GM12864 (cell line): ENCODE measurements around the gene HKDC1.
"Not testable (repeated sequence)": the region's sequence is repeated elsewhere in the genome, so short reads cannot be mapped to it uniquely, and the experiment has no call there.

Source experiments
- DNase-seq: peaks from one replicate; pipeline ENCODE4 v3.0.0-alpha.2; 2011; ENCODE audit warnings: low read depth
- H3K4me3 ChIP-seq: 2 replicates; pipeline ENCODE4 v1.5.1; 2011; ENCODE audit warnings: mild to moderate bottlenecking, low read depth, low read length, control low read depth
- TF ChIP-seq, protein P1 (sequence below): IDR thresholded peaks from 2 replicates; pipeline ENCODE4 v1.5.1; 2011; ENCODE audit warnings: low read depth, mild to moderate bottlenecking, moderate library complexity, low read length, control low read depth, inconsistent platforms; ENCODE audit errors: missing control alignments

Gene HKDC1

DNA sequence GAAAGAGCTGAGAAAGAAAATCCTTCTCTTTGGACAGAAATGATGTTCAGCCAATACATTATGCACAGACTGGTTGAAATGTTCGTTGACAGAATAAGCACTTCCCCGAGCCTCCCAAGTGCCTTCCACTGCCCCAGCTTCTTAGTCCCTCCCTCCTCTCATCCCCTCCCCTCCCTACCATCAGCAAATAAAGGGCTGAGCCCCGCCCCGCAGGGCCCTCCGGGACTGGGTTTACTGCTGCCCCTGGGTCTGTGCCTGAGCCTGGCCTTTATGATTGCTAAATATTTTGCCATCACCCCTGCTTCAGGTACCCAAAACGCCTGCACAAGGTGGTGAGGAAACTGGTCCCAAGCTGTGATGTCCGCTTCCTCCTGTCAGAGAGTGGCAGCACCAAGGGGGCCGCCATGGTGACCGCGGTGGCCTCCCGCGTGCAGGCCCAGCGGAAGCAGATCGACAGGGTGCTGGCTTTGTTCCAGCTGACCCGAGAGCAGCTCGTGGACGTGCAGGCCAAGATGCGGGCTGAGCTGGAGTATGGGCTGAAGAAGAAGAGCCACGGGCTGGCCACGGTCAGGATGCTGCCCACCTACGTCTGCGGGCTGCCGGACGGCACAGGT lies 28.1 kb downstream of the HKDC1 start:
- H3K4me3 ChIP-seq: no peak overlapping the region
- TF ChIP-seq, protein P1, sequence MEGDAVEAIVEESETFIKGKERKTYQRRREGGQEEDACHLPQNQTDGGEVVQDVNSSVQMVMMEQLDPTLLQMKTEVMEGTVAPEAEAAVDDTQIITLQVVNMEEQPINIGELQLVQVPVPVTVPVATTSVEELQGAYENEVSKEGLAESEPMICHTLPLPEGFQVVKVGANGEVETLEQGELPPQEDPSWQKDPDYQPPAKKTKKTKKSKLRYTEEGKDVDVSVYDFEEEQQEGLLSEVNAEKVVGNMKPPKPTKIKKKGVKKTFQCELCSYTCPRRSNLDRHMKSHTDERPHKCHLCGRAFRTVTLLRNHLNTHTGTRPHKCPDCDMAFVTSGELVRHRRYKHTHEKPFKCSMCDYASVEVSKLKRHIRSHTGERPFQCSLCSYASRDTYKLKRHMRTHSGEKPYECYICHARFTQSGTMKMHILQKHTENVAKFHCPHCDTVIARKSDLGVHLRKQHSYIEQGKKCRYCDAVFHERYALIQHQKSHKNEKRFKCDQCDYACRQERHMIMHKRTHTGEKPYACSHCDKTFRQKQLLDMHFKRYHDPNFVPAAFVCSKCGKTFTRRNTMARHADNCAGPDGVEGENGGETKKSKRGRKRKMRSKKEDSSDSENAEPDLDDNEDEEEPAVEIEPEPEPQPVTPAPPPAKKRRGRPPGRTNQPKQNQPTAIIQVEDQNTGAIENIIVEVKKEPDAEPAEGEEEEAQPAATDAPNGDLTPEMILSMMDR: no peak
- DNase-seq: no peak

- TF ChIP-seq, protein P1: no peak
- no peak for DNase-seq
- no peak overlapping the region for H3K4me3 ChIP-seq
Measured at GRCh38 chr10:69250041-69250440, 29.9 kb downstream of the HKDC1 start.

- DNase-seq, H3K4me3 ChIP-seq: not testable (repeated sequence)
Measured at GRCh38 chr10:69251417-69251816, 31.3 kb downstream of the HKDC1 start.

DNA sequence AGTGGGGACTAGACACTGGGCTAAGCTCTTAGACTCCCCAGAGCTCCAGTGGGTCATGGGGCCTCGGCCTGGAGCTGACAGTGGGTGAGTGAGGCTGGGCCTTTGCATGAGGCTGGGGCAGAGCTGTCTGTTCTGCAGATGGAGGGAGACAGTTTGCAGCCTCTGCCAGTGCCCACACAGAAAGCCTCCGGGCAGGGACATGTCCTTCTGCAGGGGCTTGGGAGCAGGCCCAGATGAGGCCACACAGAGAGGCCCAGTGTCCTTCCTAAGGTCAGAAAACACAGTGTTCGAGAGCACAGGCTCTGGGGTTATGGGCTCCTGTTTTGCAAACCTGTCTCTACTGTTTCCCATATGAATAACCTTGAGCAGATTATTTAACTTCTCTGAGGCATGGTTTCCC lies 33.0 kb downstream of the HKDC1 start:
- H3K4me3 ChIP-seq: no peak overlapping the region
- TF ChIP-seq, protein P1: no peak
- no peak for DNase-seq

DNA sequence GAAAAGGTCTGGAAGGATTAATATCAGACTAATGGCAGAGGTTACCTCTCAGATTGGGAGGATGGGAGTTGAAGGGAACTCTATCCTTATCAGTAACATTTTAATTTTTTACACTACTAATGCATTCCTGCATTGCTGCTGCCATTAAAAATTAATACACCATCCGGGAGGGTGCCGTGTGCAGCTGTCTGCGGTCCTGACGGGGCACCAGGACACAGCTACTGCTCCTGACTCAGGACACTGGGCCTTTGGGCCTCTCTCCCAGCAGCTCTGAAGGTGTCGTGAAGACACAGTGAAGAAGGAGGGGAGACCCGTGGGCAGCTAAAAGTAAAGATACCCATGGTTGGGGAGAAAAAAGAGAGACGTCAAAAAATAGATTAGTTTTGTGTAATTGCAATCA lies 34.7 kb downstream of the HKDC1 start:
- H3K4me3 ChIP-seq: no peak overlapping the region
- TF ChIP-seq, protein P1: no peak
- no peak for DNase-seq

GRCh38 chr10:69259547-69260243 lies 39.6 kb downstream of the HKDC1 start:
- H3K4me3 ChIP-seq: no peak overlapping the region
- DNase-seq: no peak
- TF ChIP-seq, protein P1: no peak

GRCh38 chr10:69261184-69261583 lies 41.1 kb downstream of the HKDC1 start:
- TF ChIP-seq, protein P1: no peak
- H3K4me3 ChIP-seq: no peak overlapping the region
- DNase-seq: no peak
